Spinal cord (tissue), 10 donors: ENCODE measurements around the gene FYN. TPM values are rescaled to one million over a fixed set of nuclear protein-coding genes. Genes with fewer than 3 reads are reported as not detected.

Experiments used
- DNase-seq, 6 donors: peaks; one replicate each; pipeline versions ENCODE4 v3.0.0 to v3.0.0-alpha.2; 2013 to 2015; ENCODE audit warnings: low spot score in 6 of 6, low read depth in 4 of 6
- H3K27ac ChIP-seq: one replicate; pipeline ENCODE4 v1.5.1; 2013; ENCODE audit warnings: low read depth, low read length, control low read depth
- H3K27me3 ChIP-seq: one replicate; pipeline ENCODE4 v1.6.1; 2013; ENCODE audit warnings: low read length; ENCODE audit not compliant: control insufficient read depth, insufficient read depth
- H3K36me3 ChIP-seq: one replicate; pipeline ENCODE4 v1.6.1; 2013; ENCODE audit warnings: low read length; ENCODE audit not compliant: control insufficient read depth, insufficient read depth
- H3K4me1 ChIP-seq: one replicate; pipeline ENCODE4 v1.6.1; 2013; ENCODE audit warnings: low read length; ENCODE audit not compliant: control insufficient read depth, insufficient read depth
- H3K4me3 ChIP-seq: one replicate; pipeline ENCODE4 v1.5.1; 2013; ENCODE audit warnings: low read depth, low read length, control low read depth
- H3K9me3 ChIP-seq: one replicate; pipeline ENCODE4 v1.6.1; 2013; ENCODE audit warnings: low read length; ENCODE audit not compliant: control insufficient read depth, insufficient read depth
- WGBS: methylation state at CpG from one replicate; pipeline ENCODE4 v1.1.5; 2013; ENCODE audit warnings: missing lambda C conversion rate; ENCODE audit not compliant: insufficient coverage; 5-methylcytosine and 5-hydroxymethylcytosine counted together
- polyA plus RNA-seq, 2 donors: library from polyadenylated mRNA; unstranded; fragments of 120-200 nt; gene quantifications; one replicate each; pipeline ENCODE4 v1.2.1, GENCODE V29; 2013; ENCODE audit not compliant: insufficient read length in 2 of 2
- total RNA-seq, 2 donors: library from RNA; depleted of rRNA in 1 of 2; stranded (reverse); fragments of 120-200 nt in 1 of 2; fragments of >200 nt in 1 of 2; gene quantifications; one replicate each; pipeline versions ENCODE4 v1.2.3 to v1.2.4, GENCODE V29; 2013 to 2014
- donor health status: healthy.

Gene FYN
- total and polyA plus RNA-seq, 4 donors, result 273 to 730 (median 476) TPM

- no peak for DNase-seq
- peaks cover 17% of the 10 kb centered on the region for H3K36me3 ChIP-seq
- no peak overlapping the region for H3K27ac ChIP-seq
- H3K4me3 ChIP-seq, result no peak overlapping the region
- H3K9me3 ChIP-seq, result no peaks in the 10 kb centered on the region
- no peaks in the 10 kb centered on the region for H3K27me3 ChIP-seq
- H3K4me1 ChIP-seq, result peaks cover 22% of the 10 kb centered on the region
Observed at GRCh38 chr6:111771094-111771432, 102.2 kb downstream of the FYN start.

- H3K36me3 ChIP-seq, result peaks cover 15% of the 10 kb centered on the region
- 83% methylated on average over 4 of the region's 6 CpGs for WGBS
- H3K27ac ChIP-seq, result no peak overlapping the region
- no peak overlapping the region for H3K4me3 ChIP-seq
- peaks cover 17% of the 10 kb centered on the region for H3K4me1 ChIP-seq
- H3K9me3 ChIP-seq, result no peaks in the 10 kb centered on the region
- no peak for DNase-seq
- H3K27me3 ChIP-seq, result no peaks in the 10 kb centered on the region
Observed at GRCh38 chr6:111770263-111771093, 102.8 kb downstream of the FYN start.

GRCh38 chr6:111769365-111770152 is 103.7 kb downstream of the FYN start:
- no CpG with 5 or more reads among the region's 1 CpG for WGBS
- peaks cover 20% of the 10 kb centered on the region for H3K4me1 ChIP-seq
- no peak overlapping the region for H3K4me3 ChIP-seq
- DNase-seq, result no peak
- H3K27ac ChIP-seq, result no peak overlapping the region
- peaks cover 8% of the 10 kb centered on the region for H3K36me3 ChIP-seq
- no peaks in the 10 kb centered on the region for H3K9me3 ChIP-seq
- no peaks in the 10 kb centered on the region for H3K27me3 ChIP-seq

GRCh38 chr6:111768431-111768770 is 104.9 kb downstream of the FYN start:
- Histone ChIP-seq H3K36me3 (peaks cover 6% of the 10 kb centered on the region), H3K9me3 (no peaks in the 10 kb centered on the region), H3K27ac (no peak overlapping the region), H3K27me3 (no peaks in the 10 kb centered on the region), H3K4me1 (peaks cover 18% of the 10 kb centered on the region), H3K4me3 (no peak overlapping the region)
- WGBS, result 40% methylated on average over 1 of the region's 2 CpGs
- no peak for DNase-seq

GRCh38 chr6:111767752-111768430 is 105.4 kb downstream of the FYN start:
- no CpG with 5 or more reads among the region's 5 CpGs for WGBS
- no peak overlapping the region for H3K4me3 ChIP-seq

GRCh38 chr6:111766201-111766857 is 106.9 kb downstream of the FYN start:
- H3K27ac ChIP-seq, result no peak overlapping the region

More at GRCh38 chr6:111767752-111768430, 105.4 kb downstream of the FYN start:
- DNase-seq, result no peak
- no peaks in the 10 kb centered on the region for H3K9me3 ChIP-seq
- peaks cover 6% of the 10 kb centered on the region for H3K36me3 ChIP-seq
- H3K4me1 ChIP-seq, result peaks cover 18% of the 10 kb centered on the region
- H3K27ac ChIP-seq, result no peak overlapping the region
- H3K27me3 ChIP-seq, result no peaks in the 10 kb centered on the region

GRCh38 chr6:111765763-111766162 is 107.5 kb downstream of the FYN start:
- 80% methylated on average over 1 of the region's 1 CpG for WGBS
- H3K9me3 ChIP-seq, result no peaks in the 10 kb centered on the region
- no peak for DNase-seq
- H3K27ac ChIP-seq, result no peak overlapping the region
- no peaks in the 10 kb centered on the region for H3K27me3 ChIP-seq
- H3K4me1 ChIP-seq, result peaks cover 25% of the 10 kb centered on the region
- H3K36me3 ChIP-seq, result no peaks in the 10 kb centered on the region
- no peak overlapping the region for H3K4me3 ChIP-seq

More at GRCh38 chr6:111766201-111766857, 106.9 kb downstream of the FYN start:
- Histone ChIP-seq H3K36me3 (no peaks in the 10 kb centered on the region), H3K4me1 (peaks cover 24% of the 10 kb centered on the region), H3K27me3 (no peaks in the 10 kb centered on the region), H3K9me3 (no peaks in the 10 kb centered on the region), H3K4me3 (no peak overlapping the region)
- no peak for DNase-seq
- WGBS, result no CpG with 5 or more reads among the region's 5 CpGs

GRCh38 chr6:111764238-111765175 is 108.7 kb downstream of the FYN start:
- H3K4me3 ChIP-seq, result no peak overlapping the region

More at GRCh38 chr6:111764238-111765175, 108.7 kb downstream of the FYN start:
- H3K27me3 ChIP-seq, result no peaks in the 10 kb centered on the region
- H3K27ac ChIP-seq, result peak overlapping the region; percentile 42
- H3K36me3 ChIP-seq, result peaks cover 3% of the 10 kb centered on the region
- H3K4me1 ChIP-seq, result peaks cover 34% of the 10 kb centered on the region
- no peaks in the 10 kb centered on the region for H3K9me3 ChIP-seq
- 20% methylated on average over 5 of the region's 13 CpGs for WGBS
- DNase-seq, result peak in 1 of 6 donors; percentile 72
